ENCODE measurements around the gene OSBPL3. TPM values are rescaled to one million over a fixed set of nuclear protein-coding genes. Genes with fewer than 3 reads are reported as not detected.

OSBPL3 gene
- total RNA-seq, 1 experiment from 2014 or later: 36.8 TPM

GRCh38 chr7:24868741-24869140, 111.2 kb downstream of the OSBPL3 start:
- Histone ChIP-seq H4K20me1 (ENCODE audit: insufficient read depth) (no peaks in the 10 kb centered on the region), H3K4me1 (ENCODE audit: control insufficient read depth in 1 of 2, insufficient read depth in 2 of 2, low read length in 2 of 2) (no peaks in the 10 kb centered on the region), H3K4me2 (ENCODE audit: low read length) (no peak overlapping the region), H3K9me2 (ENCODE audit: insufficient read depth) (no peaks in the 10 kb centered on the region), H3K27me3 (ENCODE audit: insufficient read depth, low read length) (no peaks in the 10 kb centered on the region), H3K36me3 (ENCODE audit: control insufficient read depth in 1 of 2, insufficient read depth in 2 of 2, low read length in 2 of 2) (peaks cover 3 to 24% of the 10 kb centered on the region in 2 experiments; a peak in 2 of 4 replicates), H3K4me3 (replicated peaks in 1 of 2; ENCODE audit: low read depth in 1 of 2, low read length in 2 of 2) (no peak overlapping the region), H3K9ac (ENCODE audit: low read length) (no peak overlapping the region), H3K9me3 (ENCODE audit: control insufficient read depth in 1 of 2, insufficient read depth in 1 of 2, low read depth in 1 of 2, low read length in 2 of 2) (no peaks in the 10 kb centered on the region), H3K27ac (ENCODE audit: low read depth, low read length) (no peak overlapping the region), H2AFZ (ENCODE audit: low read depth, low read length, poor library complexity, severe bottlenecking) (no peak overlapping the region), H3K79me2 (ENCODE audit: insufficient read depth, low read length) (no peaks in the 10 kb centered on the region)
- intact Hi-C loops (cut with micrococcal nuclease): no loop called here
- POLR2A ChIA-PET: no interaction called here
- BruUV-seq (replicated peaks): no TSS peak
- no peak for TF ChIP-seq ZNF274 (IDR thresholded peaks at IDR 0.05; ENCODE audit: low read depth, low read length)
- no peak for TF ChIP-seq SIN3A (IDR thresholded peaks at IDR 0.05; ENCODE audit: low read depth)
- TF ChIP-seq SRF (IDR thresholded peaks at IDR 0.05; ENCODE audit: low read depth): no peak
- no peak for TF ChIP-seq ZBTB33 (IDR thresholded peaks at IDR 0.05; ENCODE audit: extremely low read depth, insufficient replicate concordance, low read length)
- TF ChIP-seq CBX3 (IDR thresholded peaks at IDR 0.05; ENCODE audit: low read depth): no peak
- TF ChIP-seq ATF3 (IDR thresholded peaks at IDR 0.05): no peak
- TF ChIP-seq EZH2 (IDR thresholded peaks at IDR 0.05): no peak
- TF ChIP-seq RAD21 (IDR thresholded peaks at IDR 0.05; ENCODE audit: low read depth): no peak
- TF ChIP-seq CEBPB (IDR thresholded peaks at IDR 0.05; ENCODE audit: low read depth): no peak
- no peak for TF ChIP-seq FOSL1 (IDR thresholded peaks at IDR 0.05; ENCODE audit: low read depth)
- TF ChIP-seq MAX (IDR thresholded peaks at IDR 0.05): no peak
- no peak for TF ChIP-seq EGR1 (IDR thresholded peaks at IDR 0.05; ENCODE audit: low read depth)
- no peak for TF ChIP-seq POLR2A (IDR thresholded peaks at IDR 0.05; ENCODE audit: borderline replicate concordance, extremely low read depth, insufficient read depth, insufficient read length)
- ATAC-seq (no peak), DNase-seq (ENCODE audit: low read depth, low spot score) (no peak)
- RAD21 ChIA-PET (ENCODE audit: low non-redundant PET in 1 of 2, low total read pairs in 2 of 2, uncharacterized antibody in 2 of 2, unreplicated experiment in 2 of 2): no interaction called here
- CTCF ChIA-PET: no interaction called here

Data from HCT116 (cell line).